ENCODE measurements around the gene WNT5A. TPM values are rescaled to one million over a fixed set of nuclear protein-coding genes. Genes with fewer than 3 reads are reported as not detected.

The WNT5A gene
- total RNA-seq, 1 donor from 2014 or later, result 27.2 TPM

GRCh38 chr3:55526332-55527030, 39.4 kb upstream of the WNT5A start:
- ATAC-seq, result peak in 1 of 2 donors; percentile 37
- no peak for TF ChIP-seq CTCF (IDR thresholded peaks at IDR 0.05)
- no peak for DNase-seq
- Histone ChIP-seq H3K9me3 (no peaks in the 10 kb centered on the region), H3K27ac (no peak overlapping the region), H3K27me3 (ENCODE audit: low read depth) (no peaks in the 10 kb centered on the region), H3K36me3 (no peaks in the 10 kb centered on the region), H3K4me3 (no peak overlapping the region), H3K4me1 (no peaks in the 10 kb centered on the region)
- intact Hi-C loops (cut with DNase I), result no loop called here

- no peaks in the 10 kb centered on the region for H3K9me3 ChIP-seq
- intact Hi-C loops (cut with DNase I), result no loop called here
- no peak for TF ChIP-seq CTCF (IDR thresholded peaks at IDR 0.05)
- no peaks in the 10 kb centered on the region for H3K36me3 ChIP-seq
- H3K4me3 ChIP-seq, result no peak overlapping the region
- no peaks in the 10 kb centered on the region for H3K27me3 ChIP-seq (ENCODE audit: low read depth)
- no peaks in the 10 kb centered on the region for H3K4me1 ChIP-seq
- DNase-seq, result no peak
- no peak for ATAC-seq
- no peak overlapping the region for H3K27ac ChIP-seq
Observed at GRCh38 chr3:55525436-55525835, 38.3 kb upstream of the WNT5A start.

GRCh38 chr3:55524565-55525244, 37.6 kb upstream of the WNT5A start:
- DNase-seq, result no peak

GRCh38 chr3:55523471-55523870, 36.4 kb upstream of the WNT5A start:
- ATAC-seq (no peak), DNase-seq (no peak)
- no peaks in the 10 kb centered on the region for H3K9me3 ChIP-seq
- no peak overlapping the region for H3K27ac ChIP-seq
- H3K4me3 ChIP-seq, result no peak overlapping the region
- TF ChIP-seq CTCF (IDR thresholded peaks at IDR 0.05), result no peak
- H3K27me3 ChIP-seq (ENCODE audit: low read depth), result no peaks in the 10 kb centered on the region
- intact Hi-C loops (cut with DNase I), result no loop called here
- no peaks in the 10 kb centered on the region for H3K4me1 ChIP-seq
- H3K36me3 ChIP-seq, result no peaks in the 10 kb centered on the region

More at GRCh38 chr3:55524565-55525244, 37.6 kb upstream of the WNT5A start:
- intact Hi-C loops (cut with DNase I), result no loop called here
- ATAC-seq, result no peak
- Histone ChIP-seq H3K27me3 (ENCODE audit: low read depth) (no peaks in the 10 kb centered on the region), H3K36me3 (no peaks in the 10 kb centered on the region), H3K9me3 (no peaks in the 10 kb centered on the region), H3K27ac (no peak overlapping the region), H3K4me1 (no peaks in the 10 kb centered on the region), H3K4me3 (no peak overlapping the region)
- TF ChIP-seq CTCF (IDR thresholded peaks at IDR 0.05), result no peak

- no peaks in the 10 kb centered on the region for H3K27me3 ChIP-seq (ENCODE audit: low read depth)
- no peak overlapping the region for H3K27ac ChIP-seq
- H3K9me3 ChIP-seq, result no peaks in the 10 kb centered on the region
- no peaks in the 10 kb centered on the region for H3K4me1 ChIP-seq
- intact Hi-C loops (cut with DNase I), result no loop called here
- H3K36me3 ChIP-seq, result no peaks in the 10 kb centered on the region
- no peak for ATAC-seq
- H3K4me3 ChIP-seq, result no peak overlapping the region
- no peak for DNase-seq
- TF ChIP-seq CTCF (IDR thresholded peaks at IDR 0.05), result no peak
Observed at GRCh38 chr3:55521738-55522421, 34.8 kb upstream of the WNT5A start.

Data from lower lobe of right lung (tissue), 2 donors.